ENCODE results near the gene CLDN25. TPM values are rescaled to one million over a fixed set of nuclear protein-coding genes. Genes with fewer than 3 reads are reported as not detected.
A peak's percentile ranks its signal among the peaks of the same experiment; 100 is the strongest.
"Not testable (repeated sequence)": the region's sequence is repeated elsewhere in the genome, so short reads cannot be mapped to it uniquely, and the experiment has no call there.

CLDN25 gene
- total RNA-seq, 2 donors from 2014 or later: not detected

GRCh38 chr11:113778111-113778910 is 1.3 kb upstream of the CLDN25 start:
- DNase-seq: no peak

GRCh38 chr11:113781682-113782081 is 2.1 kb downstream of the CLDN25 start:
- H3K9me3 ChIP-seq (ENCODE audit: control insufficient read depth, low read length, poor library complexity, severe bottlenecking): no peaks in the 10 kb centered on the region
- Mint-ChIP-seq H3K4me1 (no peaks in the 10 kb centered on the region), H3K27me3 (peaks cover 33% of the 10 kb centered on the region), H3K27ac (no peak overlapping the region), H3K36me3 (ENCODE audit: low read depth) (peaks cover 5% of the 10 kb centered on the region), H3K4me3 (no peak overlapping the region)
- no peak for DNase-seq
- ATAC-seq: no peak

More at GRCh38 chr11:113778111-113778910, 1.3 kb upstream of the CLDN25 start:
- no peak for ATAC-seq
- Mint-ChIP-seq H3K36me3 (ENCODE audit: low read depth) (peaks cover 6% of the 10 kb centered on the region), H3K27me3 (peaks cover 19% of the 10 kb centered on the region), H3K27ac (no peak overlapping the region), H3K4me1 (peaks cover 6% of the 10 kb centered on the region), H3K4me3 (no peak overlapping the region)
- H3K9me3 ChIP-seq (ENCODE audit: control insufficient read depth, low read length, poor library complexity, severe bottlenecking): no peaks in the 10 kb centered on the region

DNA sequence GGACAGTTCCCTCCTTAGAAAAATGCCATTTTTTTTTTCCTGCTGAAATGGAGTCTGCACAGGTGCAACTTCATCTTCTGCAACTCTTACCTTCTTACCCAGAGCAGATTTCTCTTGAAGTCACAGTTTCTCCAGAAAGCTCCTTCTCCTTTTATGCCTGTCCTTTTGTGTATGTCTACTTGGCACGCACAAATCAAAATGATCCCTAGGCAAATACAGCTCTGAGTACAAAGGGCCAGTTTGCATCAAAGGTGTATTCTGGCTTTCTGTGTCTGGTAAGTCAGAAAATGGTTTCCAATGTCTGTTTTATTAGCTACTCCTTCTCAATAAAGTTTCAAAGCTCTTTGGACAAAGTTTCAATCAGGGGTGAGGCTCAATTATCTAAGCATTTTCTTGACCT is 2.5 kb downstream of the CLDN25 start:
- H3K4me3 Mint-ChIP-seq: no peak overlapping the region
- peaks cover 35% of the 10 kb centered on the region for H3K27me3 Mint-ChIP-seq
- ATAC-seq (no peak), DNase-seq (no peak)
- H3K27ac Mint-ChIP-seq: no peak overlapping the region
- no peaks in the 10 kb centered on the region for H3K9me3 ChIP-seq (ENCODE audit: control insufficient read depth, low read length, poor library complexity, severe bottlenecking)
- H3K4me1 Mint-ChIP-seq: no peaks in the 10 kb centered on the region
- peaks cover 5% of the 10 kb centered on the region for H3K36me3 Mint-ChIP-seq (ENCODE audit: low read depth)

DNA sequence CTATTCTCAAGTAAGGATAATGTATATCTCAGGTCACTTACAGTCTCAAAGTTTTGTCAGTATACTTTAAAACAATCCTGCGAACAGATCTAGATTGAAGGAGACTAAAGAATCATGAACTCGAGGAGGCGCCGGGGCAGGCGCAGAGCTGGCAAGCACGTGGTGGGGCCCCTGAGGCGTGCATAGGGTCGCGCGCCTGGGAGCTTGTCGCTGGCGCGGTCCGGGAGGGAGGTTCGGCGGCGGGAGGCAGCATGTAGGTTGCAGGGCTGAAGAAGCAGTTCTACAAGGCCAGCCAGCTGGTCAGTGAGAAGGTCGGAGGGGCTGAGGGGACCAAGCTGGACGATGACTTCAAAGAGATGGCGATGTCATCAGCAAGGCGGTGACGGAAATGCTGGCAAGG is 9.4 kb downstream of the CLDN25 start:
- H3K4me1 Mint-ChIP-seq; DNase-seq; H3K27ac Mint-ChIP-seq; ATAC-seq; H3K4me3 Mint-ChIP-seq; H3K9me3 ChIP-seq (ENCODE audit: control insufficient read depth, low read length, poor library complexity, severe bottlenecking); H3K36me3 Mint-ChIP-seq (ENCODE audit: low read depth): not testable (repeated sequence)
- H3K27me3 Mint-ChIP-seq: peaks cover 23% of the 10 kb centered on the region

GRCh38 chr11:113789675-113790320 is 10.2 kb downstream of the CLDN25 start:
- DNase-seq (no peak), ATAC-seq (no peak)
- peaks cover 2% of the 10 kb centered on the region for H3K36me3 Mint-ChIP-seq (ENCODE audit: low read depth)
- H3K4me1 Mint-ChIP-seq: no peaks in the 10 kb centered on the region
- H3K27me3 Mint-ChIP-seq: peaks cover 15% of the 10 kb centered on the region
- no peak overlapping the region for H3K27ac Mint-ChIP-seq
- H3K9me3 ChIP-seq (ENCODE audit: control insufficient read depth, low read length, poor library complexity, severe bottlenecking): no peaks in the 10 kb centered on the region
- no peak overlapping the region for H3K4me3 Mint-ChIP-seq

GRCh38 chr11:113796663-113797259 is 17.2 kb downstream of the CLDN25 start:
- H3K27ac Mint-ChIP-seq: no peak overlapping the region

GRCh38 chr11:113802621-113803020 is 23.0 kb downstream of the CLDN25 start:
- H3K27ac Mint-ChIP-seq: no peak overlapping the region
- no peaks in the 10 kb centered on the region for H3K9me3 ChIP-seq (ENCODE audit: control insufficient read depth, low read length, poor library complexity, severe bottlenecking)
- no peak overlapping the region for H3K4me3 Mint-ChIP-seq
- DNase-seq (no peak), ATAC-seq (no peak)
- H3K36me3 Mint-ChIP-seq (ENCODE audit: low read depth): no peaks in the 10 kb centered on the region
- no peaks in the 10 kb centered on the region for H3K27me3 Mint-ChIP-seq
- no peaks in the 10 kb centered on the region for H3K4me1 Mint-ChIP-seq

More at GRCh38 chr11:113796663-113797259, 17.2 kb downstream of the CLDN25 start:
- no peak for DNase-seq
- ATAC-seq: peak; percentile 71
- Mint-ChIP-seq H3K27me3 (no peaks in the 10 kb centered on the region), H3K4me3 (no peak overlapping the region), H3K4me1 (no peaks in the 10 kb centered on the region), H3K36me3 (ENCODE audit: low read depth) (no peaks in the 10 kb centered on the region)
- no peaks in the 10 kb centered on the region for H3K9me3 ChIP-seq (ENCODE audit: control insufficient read depth, low read length, poor library complexity, severe bottlenecking)

- no peaks in the 10 kb centered on the region for H3K9me3 ChIP-seq (ENCODE audit: control insufficient read depth, low read length, poor library complexity, severe bottlenecking)
- Mint-ChIP-seq H3K27ac (no peak overlapping the region), H3K27me3 (no peaks in the 10 kb centered on the region), H3K4me1 (no peaks in the 10 kb centered on the region), H3K4me3 (no peak overlapping the region), H3K36me3 (ENCODE audit: low read depth) (peaks cover 2% of the 10 kb centered on the region)
- DNase-seq: no peak
- no peak for ATAC-seq
These were observed 26.0 kb downstream of the CLDN25 start for GRCh38 chr11:113805640-113806039.

GRCh38 chr11:113806406-113806805 is 26.8 kb downstream of the CLDN25 start:
- H3K27me3 Mint-ChIP-seq: no peaks in the 10 kb centered on the region
- no peak for DNase-seq
- no peak overlapping the region for H3K4me3 Mint-ChIP-seq
- no peak for ATAC-seq
- H3K9me3 ChIP-seq (ENCODE audit: control insufficient read depth, low read length, poor library complexity, severe bottlenecking): no peaks in the 10 kb centered on the region
- peaks cover 2% of the 10 kb centered on the region for H3K36me3 Mint-ChIP-seq (ENCODE audit: low read depth)
- no peak overlapping the region for H3K27ac Mint-ChIP-seq
- H3K4me1 Mint-ChIP-seq: no peaks in the 10 kb centered on the region

DNA sequence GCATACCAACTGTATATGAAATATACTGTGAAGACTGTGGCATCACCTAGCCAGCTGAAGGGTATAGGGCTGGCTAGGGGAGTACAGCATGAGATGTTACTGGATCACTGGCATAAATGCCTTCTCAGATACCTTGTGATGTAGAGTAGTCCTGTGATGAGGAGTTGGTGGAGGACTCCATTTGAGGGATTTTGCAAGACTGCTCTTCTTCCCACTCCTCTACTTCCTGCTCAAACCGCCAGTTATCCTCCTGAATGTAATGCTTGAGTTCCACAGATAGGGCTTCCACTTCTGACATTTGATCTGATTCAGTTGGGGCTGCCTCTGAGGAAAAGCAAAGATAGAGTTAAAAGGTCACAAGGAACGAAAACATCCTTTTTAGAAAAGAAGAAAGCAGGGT is 29.3 kb downstream of the CLDN25 start:
- Mint-ChIP-seq H3K27me3 (no peaks in the 10 kb centered on the region), H3K4me1 (no peaks in the 10 kb centered on the region), H3K27ac (no peak overlapping the region), H3K4me3 (no peak overlapping the region), H3K36me3 (ENCODE audit: low read depth) (peaks cover 4% of the 10 kb centered on the region)
- no peaks in the 10 kb centered on the region for H3K9me3 ChIP-seq (ENCODE audit: control insufficient read depth, low read length, poor library complexity, severe bottlenecking)
- ATAC-seq (no peak), DNase-seq (no peak)

- H3K36me3 Mint-ChIP-seq (ENCODE audit: low read depth): peaks cover 4% of the 10 kb centered on the region
- no peaks in the 10 kb centered on the region for H3K27me3 Mint-ChIP-seq
- H3K4me3 Mint-ChIP-seq: no peak overlapping the region
- DNase-seq (no peak), ATAC-seq (no peak)
- no peaks in the 10 kb centered on the region for H3K9me3 ChIP-seq (ENCODE audit: control insufficient read depth, low read length, poor library complexity, severe bottlenecking)
- no peaks in the 10 kb centered on the region for H3K4me1 Mint-ChIP-seq
- H3K27ac Mint-ChIP-seq: peak overlapping the region; percentile 57
These were observed 34.6 kb downstream of the CLDN25 start for GRCh38 chr11:113814181-113814580.

DNA sequence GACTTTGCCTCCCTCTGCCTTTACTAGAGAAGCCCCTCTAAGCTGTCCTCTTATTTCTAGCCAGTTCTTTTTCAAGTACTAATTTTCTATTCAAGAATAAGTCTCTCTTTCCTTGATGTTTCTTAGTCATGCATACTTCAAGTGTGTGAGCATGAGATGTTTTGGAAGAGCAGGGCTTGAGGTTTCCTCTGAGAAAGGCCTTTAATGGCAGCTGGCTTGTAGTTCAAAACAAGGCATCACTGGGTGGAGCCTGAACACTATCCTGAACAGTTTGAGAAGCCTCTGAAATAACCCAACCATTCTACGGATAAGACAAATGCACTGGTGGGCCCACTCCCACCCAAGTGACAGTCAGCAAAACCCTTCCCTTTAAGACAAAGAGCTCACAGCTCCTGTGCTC is 37.6 kb downstream of the CLDN25 start:
- no peaks in the 10 kb centered on the region for H3K27me3 Mint-ChIP-seq
- ATAC-seq: no peak
- H3K27ac Mint-ChIP-seq: no peak overlapping the region
- H3K4me1 Mint-ChIP-seq: no peaks in the 10 kb centered on the region
- no peaks in the 10 kb centered on the region for H3K9me3 ChIP-seq (ENCODE audit: control insufficient read depth, low read length, poor library complexity, severe bottlenecking)
- DNase-seq: no peak
- H3K36me3 Mint-ChIP-seq (ENCODE audit: low read depth): peaks cover 5% of the 10 kb centered on the region
- no peak overlapping the region for H3K4me3 Mint-ChIP-seq

GRCh38 chr11:113817626-113818025 is 38.0 kb downstream of the CLDN25 start:
- H3K9me3 ChIP-seq (ENCODE audit: control insufficient read depth, low read length, poor library complexity, severe bottlenecking): no peaks in the 10 kb centered on the region
- ATAC-seq (no peak), DNase-seq (no peak)
- Mint-ChIP-seq H3K4me3 (no peak overlapping the region), H3K36me3 (ENCODE audit: low read depth) (peaks cover 3% of the 10 kb centered on the region), H3K27ac (no peak overlapping the region), H3K4me1 (no peaks in the 10 kb centered on the region), H3K27me3 (no peaks in the 10 kb centered on the region)
